Measurements from ENCODE around the gene HRNR.

Gene HRNR

GRCh38 chr1:152182944-152183361 is 41.0 kb downstream of the HRNR start:
- H3K36me3 ChIP-seq (ENCODE audit: control insufficient read depth, insufficient read depth, low read length) = no peaks in the 10 kb centered on the region
- no peaks in the 10 kb centered on the region for H3K4me1 ChIP-seq
- H3K27me3 ChIP-seq (ENCODE audit: control insufficient read depth, insufficient read depth, low read length) = no peaks in the 10 kb centered on the region
- no peak overlapping the region for H3K9ac ChIP-seq
- TF ChIP-seq CTCF (IDR thresholded peaks at IDR 0.05) = no peak
- H2AFZ ChIP-seq = no peak overlapping the region
- no peak overlapping the region for H3K27ac ChIP-seq
- no peak overlapping the region for H3K4me3 ChIP-seq (ENCODE audit: low read depth, low read length)
- no peaks in the 10 kb centered on the region for H3K79me2 ChIP-seq
- no peaks in the 10 kb centered on the region for H3K9me3 ChIP-seq (ENCODE audit: control insufficient read depth, low read length)
- no peak overlapping the region for H3K4me2 ChIP-seq (ENCODE audit: low read length)

- no peaks in the 10 kb centered on the region for H3K4me1 ChIP-seq
- no peak for TF ChIP-seq CTCF (IDR thresholded peaks at IDR 0.05)
- H3K9me3 ChIP-seq (ENCODE audit: control insufficient read depth, low read length) = no peaks in the 10 kb centered on the region
Observed at GRCh38 chr1:152182431-152182830, 41.6 kb downstream of the HRNR start.

DNA sequence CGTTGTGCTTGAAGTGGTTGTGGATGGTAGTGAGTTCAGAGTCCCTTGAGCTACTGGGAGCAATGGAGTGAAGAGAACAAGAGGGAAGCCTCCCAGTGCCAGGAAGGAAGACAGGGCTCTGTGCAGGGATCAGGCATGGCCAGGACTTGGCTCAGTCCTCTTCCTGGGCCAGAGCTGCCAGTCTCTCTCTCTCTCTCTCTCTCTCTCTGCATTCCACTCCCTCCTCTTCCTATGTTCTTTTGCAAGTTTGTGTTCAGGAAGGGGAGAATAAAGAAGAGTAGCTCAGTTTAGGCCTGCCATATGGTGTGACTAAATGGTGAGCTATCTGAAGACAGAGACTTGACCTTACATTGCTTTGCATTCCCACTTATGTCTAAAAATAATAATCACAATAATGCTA is 44.4 kb downstream of the HRNR start:
- H3K9me3 ChIP-seq (ENCODE audit: control insufficient read depth, low read length) = no peaks in the 10 kb centered on the region
- no peaks in the 10 kb centered on the region for H3K27me3 ChIP-seq (ENCODE audit: control insufficient read depth, insufficient read depth, low read length)
- H3K27ac ChIP-seq = no peak overlapping the region
- H3K36me3 ChIP-seq (ENCODE audit: control insufficient read depth, insufficient read depth, low read length) = no peaks in the 10 kb centered on the region
- H2AFZ ChIP-seq = no peak overlapping the region
- H3K4me2 ChIP-seq (ENCODE audit: low read length) = no peak overlapping the region
- H3K79me2 ChIP-seq = no peaks in the 10 kb centered on the region
- H3K4me3 ChIP-seq (ENCODE audit: low read depth, low read length) = no peak overlapping the region
- no peaks in the 10 kb centered on the region for H3K4me1 ChIP-seq
- no peak overlapping the region for H3K9ac ChIP-seq
- TF ChIP-seq CTCF (IDR thresholded peaks at IDR 0.05) = no peak

More at GRCh38 chr1:152182431-152182830, 41.6 kb downstream of the HRNR start:
- Histone ChIP-seq H3K4me3 (ENCODE audit: low read depth, low read length) (no peak overlapping the region), H3K9ac (no peak overlapping the region), H2AFZ (no peak overlapping the region), H3K27ac (no peak overlapping the region), H3K27me3 (ENCODE audit: control insufficient read depth, insufficient read depth, low read length) (no peaks in the 10 kb centered on the region), H3K36me3 (ENCODE audit: control insufficient read depth, insufficient read depth, low read length) (no peaks in the 10 kb centered on the region), H3K79me2 (no peaks in the 10 kb centered on the region), H3K4me2 (ENCODE audit: low read length) (no peak overlapping the region)

- TF ChIP-seq CTCF (IDR thresholded peaks at IDR 0.05) = no peak
- Histone ChIP-seq H3K27ac (no peak overlapping the region), H3K36me3 (ENCODE audit: control insufficient read depth, insufficient read depth, low read length) (no peaks in the 10 kb centered on the region), H3K4me3 (ENCODE audit: low read depth, low read length) (no peak overlapping the region), H3K79me2 (no peaks in the 10 kb centered on the region), H2AFZ (no peak overlapping the region), H3K9me3 (ENCODE audit: control insufficient read depth, low read length) (no peaks in the 10 kb centered on the region), H3K4me1 (no peaks in the 10 kb centered on the region), H3K4me2 (ENCODE audit: low read length) (no peak overlapping the region), H3K9ac (no peak overlapping the region), H3K27me3 (ENCODE audit: control insufficient read depth, insufficient read depth, low read length) (no peaks in the 10 kb centered on the region)
Observed at GRCh38 chr1:152170287-152170905, 53.6 kb downstream of the HRNR start.

DNA sequence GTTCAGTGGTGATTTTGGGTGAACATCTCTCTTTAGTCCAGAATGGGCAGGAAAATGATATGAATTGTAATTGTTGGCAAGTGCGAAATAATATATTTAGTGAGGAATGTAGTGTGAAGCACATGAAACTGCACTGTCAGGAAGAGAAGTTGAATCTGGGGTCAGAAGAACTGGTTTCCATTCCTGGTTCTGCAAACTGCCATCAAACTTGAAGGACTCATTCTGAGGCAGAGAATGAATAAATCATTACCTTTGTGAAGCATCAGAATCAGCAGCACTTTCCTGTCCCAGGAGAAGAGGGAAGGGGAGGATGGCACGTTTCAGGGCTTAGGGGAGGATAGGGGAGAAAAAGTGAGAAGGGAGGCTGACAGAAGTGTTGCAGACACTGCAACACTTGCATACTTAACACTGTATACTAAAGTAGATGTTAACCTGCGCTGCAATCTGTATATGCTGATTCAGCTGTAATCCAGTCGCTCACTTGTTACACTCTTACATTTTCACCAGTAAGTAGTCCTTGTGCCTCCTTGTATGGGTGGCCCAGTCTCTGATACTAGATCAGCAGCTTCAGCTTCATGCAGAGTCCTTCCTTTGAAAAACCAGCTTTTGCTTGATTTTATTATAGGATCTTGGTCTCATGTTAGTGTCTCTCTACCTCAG is 54.5 kb downstream of the HRNR start:
- no peaks in the 10 kb centered on the region for H3K36me3 ChIP-seq (ENCODE audit: control insufficient read depth, insufficient read depth, low read length)
- no peak for TF ChIP-seq CTCF (IDR thresholded peaks at IDR 0.05)
- H3K4me3 ChIP-seq (ENCODE audit: low read depth, low read length) = no peak overlapping the region
- H3K9me3 ChIP-seq (ENCODE audit: control insufficient read depth, low read length) = no peaks in the 10 kb centered on the region
- no peak overlapping the region for H3K9ac ChIP-seq
- no peak overlapping the region for H2AFZ ChIP-seq
- no peaks in the 10 kb centered on the region for H3K79me2 ChIP-seq
- no peaks in the 10 kb centered on the region for H3K27me3 ChIP-seq (ENCODE audit: control insufficient read depth, insufficient read depth, low read length)
- H3K27ac ChIP-seq = no peak overlapping the region
- H3K4me2 ChIP-seq (ENCODE audit: low read length) = no peak overlapping the region
- no peaks in the 10 kb centered on the region for H3K4me1 ChIP-seq
